GM11168 (cell line): ENCODE results near the gene GOLGA8S.
"Not testable (repeated sequence)": the region's sequence is repeated elsewhere in the genome, so short reads cannot be mapped to it uniquely, and the experiment has no call there.

Experiments
- in situ Hi-C: fragments of 300-500 bp; cut with MboI; formaldehyde crosslinking; loops from one replicate; pipeline ENCODE4 v1.12.0; 2022; ENCODE audit warnings: low sequenced_read_pairs; ENCODE audit not compliant: unreplicated experiment

Gene GOLGA8S

DNA sequence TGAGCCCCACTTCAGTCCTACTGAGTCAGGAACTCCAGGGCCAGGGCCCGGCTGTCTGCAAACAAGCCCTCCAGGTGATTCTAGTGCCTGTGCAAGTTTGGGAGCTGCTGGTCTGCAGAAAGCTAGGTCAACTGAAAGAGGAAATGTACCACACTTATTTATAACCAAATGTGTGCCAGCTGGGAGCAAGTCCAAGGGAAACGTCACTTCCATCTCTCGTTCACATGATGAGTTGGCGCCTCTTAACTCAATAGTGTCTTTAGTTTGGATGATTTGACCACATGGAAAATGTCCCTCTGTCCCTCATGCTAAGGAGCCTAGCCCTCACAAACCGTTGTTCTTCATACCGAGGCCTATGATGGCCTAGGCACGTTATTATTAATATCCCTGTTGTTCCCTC, 43.2 kb downstream of the GOLGA8S start:
- in situ Hi-C loops, result no loop called here

DNA sequence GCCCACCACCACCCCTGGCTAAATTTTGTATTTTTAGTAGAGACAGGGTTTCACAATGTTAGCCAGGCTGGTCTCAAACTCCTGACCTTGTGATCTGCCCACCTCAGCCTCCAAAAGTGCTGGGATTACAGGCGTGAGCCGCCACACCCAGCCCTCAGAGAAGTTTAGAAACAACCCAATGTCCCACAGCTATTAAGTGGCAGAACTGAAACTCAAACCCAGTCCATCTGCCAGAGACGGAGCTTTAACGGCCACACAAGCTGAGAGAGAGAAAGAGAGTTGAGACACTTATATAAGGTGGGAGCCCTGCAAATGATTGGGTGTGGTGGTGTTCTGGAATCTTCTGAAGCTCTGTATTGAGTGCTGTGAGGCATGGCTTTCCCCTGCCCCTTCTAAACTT, 43.8 kb downstream of the GOLGA8S start:
- in situ Hi-C loops, result not testable (repeated sequence)

DNA sequence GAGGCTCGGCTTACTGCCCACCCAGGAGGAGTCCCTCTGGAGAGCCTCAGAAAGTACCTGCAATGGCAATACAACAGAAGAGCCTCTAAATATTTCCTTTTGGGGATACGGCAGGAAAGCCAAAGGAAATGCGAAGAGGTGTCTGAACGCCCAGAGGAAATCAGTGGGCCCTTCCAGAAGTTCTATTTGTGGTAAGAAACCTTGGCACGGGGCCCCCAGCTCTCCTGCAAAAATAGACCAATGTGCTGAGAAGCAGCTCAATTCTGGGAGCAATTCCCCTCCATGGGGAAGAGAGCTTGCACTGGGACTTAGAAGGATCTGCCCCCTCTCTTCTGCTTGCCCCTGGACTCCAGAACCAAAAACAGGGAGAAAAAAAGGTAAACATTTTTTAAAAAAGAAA, 44.7 kb downstream of the GOLGA8S start:
- in situ Hi-C loops, result not testable (repeated sequence)

DNA sequence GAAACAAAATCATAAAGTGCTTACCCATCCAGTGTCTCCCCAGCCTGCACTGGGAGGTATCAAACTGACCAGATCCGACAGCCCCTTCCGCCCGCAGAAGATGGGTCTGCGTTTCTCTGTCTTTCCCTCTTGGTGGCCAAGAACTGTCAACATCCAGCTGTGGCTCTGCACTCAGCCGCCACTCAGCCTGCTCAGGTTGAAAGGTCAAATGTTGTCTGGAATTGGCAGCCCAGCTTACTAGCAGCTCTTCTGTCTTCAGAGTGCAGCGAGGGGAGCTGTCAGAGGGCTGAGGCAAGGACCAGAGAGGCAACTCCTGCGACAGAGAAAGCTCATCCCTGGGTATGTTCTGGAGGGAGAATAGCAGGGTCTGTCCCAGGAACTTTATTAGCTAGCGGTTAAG, 47.1 kb downstream of the GOLGA8S start:
- in situ Hi-C loops, result no loop called here

DNA sequence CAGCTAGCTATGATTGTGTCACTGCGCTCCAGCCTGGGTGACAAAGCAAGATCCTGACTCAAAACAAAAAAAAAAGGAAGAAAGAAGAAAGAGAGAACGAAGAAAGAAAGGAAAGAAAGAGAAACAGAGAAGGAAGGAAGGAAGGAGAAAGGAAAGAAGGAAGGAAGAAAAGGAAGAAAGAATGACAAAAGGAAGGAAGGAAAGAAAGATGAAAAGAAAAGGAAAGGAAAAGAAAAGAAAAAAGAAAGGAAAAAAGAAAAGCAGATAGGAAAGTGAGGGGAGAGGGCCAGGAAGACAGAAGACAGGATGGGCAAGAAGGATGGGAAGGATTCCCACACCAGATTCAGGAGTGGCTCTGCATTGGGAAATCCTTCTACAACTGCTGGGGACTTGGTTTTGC, 47.6 kb downstream of the GOLGA8S start:
- in situ Hi-C loops, result no loop called here

DNA sequence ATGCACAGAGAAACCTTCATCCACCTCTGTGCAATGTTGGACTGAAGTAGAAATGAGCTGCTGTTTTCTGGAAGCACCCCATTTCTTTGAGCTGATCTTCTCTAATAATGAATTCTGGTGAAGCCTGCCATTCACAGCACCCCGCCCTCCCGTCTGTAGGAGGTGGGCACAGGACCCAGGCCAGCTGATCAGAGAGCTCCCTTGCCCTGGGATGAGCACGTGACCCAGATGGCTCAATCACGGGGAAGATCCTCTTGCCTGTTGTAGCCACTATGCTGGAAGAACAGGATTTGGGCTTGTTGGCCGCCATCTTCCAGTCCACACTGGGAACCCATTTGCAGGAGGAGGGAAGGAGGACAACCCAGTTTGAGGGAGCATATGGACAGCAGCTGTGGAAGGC, 48.0 kb downstream of the GOLGA8S start:
- in situ Hi-C loops, result no loop called here

DNA sequence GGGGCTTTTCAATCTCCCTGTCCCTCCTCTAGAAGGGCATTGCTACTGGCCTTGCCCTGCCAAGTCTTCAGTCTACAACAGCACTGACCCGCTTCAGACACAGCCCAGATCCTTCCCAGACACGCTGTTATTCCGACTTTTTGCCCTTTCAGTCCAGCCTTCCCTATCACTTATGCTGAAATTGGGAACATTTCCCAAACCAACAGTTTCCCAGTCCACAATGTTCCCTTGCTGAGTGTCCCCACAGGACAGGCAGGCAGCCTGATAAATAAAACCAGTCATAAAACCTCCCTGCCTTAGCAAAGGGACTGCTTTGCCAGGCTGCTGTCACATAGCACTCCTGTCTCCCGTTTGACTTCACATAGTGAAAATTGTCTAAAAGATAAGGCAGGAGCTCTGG, 49.0 kb downstream of the GOLGA8S start:
- in situ Hi-C loops, result no loop called here

DNA sequence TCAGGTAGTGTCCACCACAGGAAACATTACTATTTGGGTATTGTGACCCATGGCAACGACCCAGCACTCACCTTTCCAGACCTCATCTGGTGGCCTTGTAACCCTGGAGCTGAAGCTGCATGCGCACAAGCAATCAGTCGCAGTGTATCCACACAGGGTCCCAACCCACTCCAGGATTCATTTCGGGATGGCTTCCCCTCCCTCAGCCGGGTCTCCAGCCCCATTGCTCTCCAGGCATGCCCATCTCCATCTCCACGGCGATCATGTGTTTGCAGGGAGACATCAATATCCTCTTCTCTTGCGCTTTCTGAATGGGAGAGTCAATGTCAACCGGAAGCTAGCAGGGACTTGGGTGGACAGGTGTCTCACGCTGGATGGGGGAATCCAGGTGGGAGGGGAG, 57.3 kb downstream of the GOLGA8S start:
- in situ Hi-C loops, result no loop called here

DNA sequence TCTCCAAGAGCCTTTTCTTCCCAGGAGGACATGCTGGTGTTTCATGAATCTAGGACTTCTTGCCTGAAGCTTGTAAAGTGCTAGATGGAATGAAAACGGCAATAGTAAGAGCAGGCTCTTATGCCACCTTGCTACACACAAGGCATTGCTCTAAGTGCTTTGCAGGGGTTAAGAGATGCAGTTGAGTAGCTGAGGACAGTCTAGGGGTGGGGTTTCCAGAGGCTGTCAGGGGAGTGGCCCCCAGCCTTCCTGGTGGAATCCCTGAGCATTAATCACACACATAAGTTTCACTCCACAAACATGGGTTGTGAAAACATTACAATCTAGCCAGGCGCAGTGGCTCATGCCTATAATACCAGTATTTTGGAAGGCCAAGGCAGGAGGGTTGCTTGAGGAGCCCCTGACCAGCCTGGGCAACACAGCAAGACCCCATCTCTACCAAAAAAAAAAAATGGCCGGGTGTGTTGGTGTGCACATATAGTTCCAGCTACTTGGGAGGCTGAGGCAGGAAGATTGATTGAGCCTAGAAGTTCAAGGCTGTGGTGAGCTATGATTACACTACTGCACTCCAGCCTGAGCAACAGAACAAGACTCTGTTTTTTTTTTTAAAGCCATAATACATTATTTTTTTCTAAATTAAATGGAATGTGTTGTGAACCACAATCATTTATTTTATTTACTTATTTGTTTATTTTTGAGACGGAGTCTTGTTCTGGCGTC, 58.5 kb downstream of the GOLGA8S start:
- in situ Hi-C loops, result not testable (repeated sequence)
